Endothelial cell of umbilical vein (primary cell): ENCODE measurements around the gene PDE6B. TPM values are rescaled to one million over a fixed set of nuclear protein-coding genes. Genes with fewer than 3 reads are reported as not detected.
A peak's percentile ranks its signal among the peaks of the same experiment; 100 is the strongest.

Experiments
- BruUV-seq: library from RNA; stranded (reverse); fragments of 400-500 nt; replicated peaks from 2 replicates; lab custom pipeline; 2021; lab: Mats Ljungman, UMichigan
- CTCF ChIA-PET: fragments of 300-600, 350-600 bp; sonication (Branson Sonifier 250); formaldehyde crosslinking; loops from one replicate; lab custom pipeline; 2021; ENCODE audit warnings: antibody characterized with exemption, inconsistent platforms; lab: Charles Lee
- POLR2A ChIA-PET: fragments of 300-600, 350-600 bp; sonication (Branson Sonifier 250); formaldehyde crosslinking; loops from one replicate; lab custom pipeline; 2021; ENCODE audit warnings: antibody characterized with exemption, inconsistent platforms; lab: Charles Lee
- DNase-seq: peaks from one replicate; pipeline ENCODE4 v3.0.0-alpha.2; 2011; ENCODE audit warnings: low read depth, low spot score
- FAIRE-seq: peaks from 2 replicates; lab custom pipeline; 2011; peaks lifted over from hg19 to GRCh38; lab: Jason Lieb, UNC
- H2AFZ ChIP-seq: 2 replicates; pipeline ENCODE4 v1.6.0; 2012; ENCODE audit warnings: low read depth, low read length, control low read depth, inconsistent platforms
- H3K27ac ChIP-seq: 2 replicates; pipeline ENCODE4 v1.5.1; 2011; ENCODE audit warnings: low read depth, mild to moderate bottlenecking, control low read depth, low read length, moderate library complexity; ENCODE audit not compliant: insufficient read depth
- H3K27me3 ChIP-seq, 2 experiments: 2 replicates each; pipeline versions ENCODE4 v1.6.0 to v1.6.1; 2011; ENCODE audit warnings: low read length in 2 of 2, mixed read lengths in 1 of 2; ENCODE audit not compliant: control insufficient read depth in 2 of 2, insufficient read depth in 2 of 2
- H3K36me3 ChIP-seq, 2 experiments: 2 replicates in 1 of 2; 3 replicates in 1 of 2; pipeline ENCODE4 v1.5.1; 2011; ENCODE audit warnings: low read length in 2 of 2, mild to moderate bottlenecking in 1 of 2, moderate library complexity in 1 of 2; ENCODE audit not compliant: control insufficient read depth in 2 of 2, insufficient read depth in 2 of 2; ENCODE audit errors: extremely low read depth in 1 of 2
- H3K4me1 ChIP-seq: 3 replicates; pipeline ENCODE4 v1.5.1; 2011; ENCODE audit warnings: mild to moderate bottlenecking, low read length; ENCODE audit not compliant: control insufficient read depth, insufficient read depth; ENCODE audit errors: extremely low read depth
- H3K4me2 ChIP-seq: 2 replicates; pipeline ENCODE4 v1.6.1; 2011; ENCODE audit warnings: low read length, control low read depth, mixed read lengths; ENCODE audit not compliant: insufficient read depth
- H3K4me3 ChIP-seq, 3 experiments: fragments of 200-600 bp in 1 of 3; sonication (generic), shearing (Covaris generic) in 1 of 3; replicated peaks in 1 of 3; 2 replicates each; pipeline ENCODE4 v1.5.1; 2011 to 2016; ENCODE audit warnings: control low read depth in 3 of 3, low read length in 3 of 3, mild to moderate bottlenecking in 2 of 3, inconsistent platforms in 1 of 3, low read depth in 1 of 3, moderate library complexity in 1 of 3; ENCODE audit not compliant: insufficient read depth in 1 of 3
- H3K79me2 ChIP-seq: 2 replicates; pipeline ENCODE4 v1.6.0; 2012; ENCODE audit warnings: low read length, inconsistent platforms; ENCODE audit not compliant: control insufficient read depth, insufficient read depth
- H3K9ac ChIP-seq: replicated peaks from 2 replicates; pipeline ENCODE3; 2011; ENCODE audit warnings: low read length, control low read depth; ENCODE audit not compliant: insufficient read depth; ENCODE audit errors: extremely low read depth
- H3K9me1 ChIP-seq: replicated peaks from 3 replicates; pipeline ENCODE4 v1.6.0; 2011; ENCODE audit warnings: mild to moderate bottlenecking, low read length; ENCODE audit not compliant: control insufficient read depth, insufficient read depth; ENCODE audit errors: extremely low read depth
- H3K9me3 ChIP-seq: replicated peaks from 2 replicates; pipeline ENCODE4 v1.5.1; 2012; ENCODE audit warnings: low read length, inconsistent platforms; ENCODE audit not compliant: control insufficient read depth, insufficient read depth
- H4K20me1 ChIP-seq: replicated peaks from 2 replicates; pipeline ENCODE3; 2011; ENCODE audit warnings: mild to moderate bottlenecking, low read length; ENCODE audit not compliant: control insufficient read depth, insufficient read depth; ENCODE audit errors: extremely low read depth
- EZH2 ChIP-seq: IDR thresholded peaks from 2 replicates; pipeline ENCODE4 v1.6.1; 2012; ENCODE audit warnings: borderline replicate concordance, low read depth, mild to moderate bottlenecking, moderate library complexity, low read length, inconsistent platforms; ENCODE audit not compliant: severe bottlenecking
- FOS ChIP-seq: IDR thresholded peaks from 2 replicates; pipeline ENCODE4 v1.6.1; 2011; ENCODE audit warnings: mild to moderate bottlenecking, low read length, moderate library complexity, borderline replicate concordance; ENCODE audit not compliant: insufficient read depth
- GATA2 ChIP-seq: IDR thresholded peaks from 2 replicates; pipeline ENCODE4 v1.7.0; 2011; ENCODE audit warnings: low read depth, mild to moderate bottlenecking, moderate library complexity, mixed read lengths, low read length; ENCODE audit not compliant: insufficient read length, insufficient read depth
- JUN ChIP-seq: IDR thresholded peaks from 2 replicates; pipeline ENCODE4 v1.6.1; 2011; ENCODE audit warnings: borderline replicate concordance, low read depth; ENCODE audit not compliant: insufficient read length, insufficient read depth
- MYC ChIP-seq: IDR thresholded peaks from one replicate; pipeline ENCODE4 v1.6.1; 2011; ENCODE audit warnings: mild to moderate bottlenecking, low read depth, low read length
- POLR2A ChIP-seq: IDR thresholded peaks from 2 replicates; pipeline ENCODE4 v1.6.1; 2012; ENCODE audit warnings: low read depth, mild to moderate bottlenecking, control low read depth, low read length
- POLR2AphosphoS5 ChIP-seq: IDR thresholded peaks from 2 replicates; pipeline ENCODE4 v1.6.1; 2012; ENCODE audit warnings: low read depth, mild to moderate bottlenecking, control low read depth, low read length, moderate library complexity; ENCODE audit not compliant: insufficient read depth
- dilution Hi-C: fragments of 300-500 bp; cut with MboI; formaldehyde crosslinking; loops from one replicate; pipeline ENCODE4 v1.15.0; 2019; ENCODE audit warnings: low sequenced_read_pairs; ENCODE audit not compliant: extremely low pct_ligation_motif_present
- intact Hi-C: fragments of 100-400 bp; cut with micrococcal nuclease; formaldehyde crosslinking; loops from one replicate; pipeline ENCODE4 v1.10.0; 2022
- polyA plus RNA-seq, 4 experiments: library from polyadenylated mRNA; depleted of rRNA in 3 of 4; stranded (reverse) in 3 of 4; unstranded in 1 of 4; fragments of >200 nt; gene quantifications; 2 replicates each; pipeline versions ENCODE4 v1.2.1 to v1.2.3, GENCODE V29; 2011 to 2012; ENCODE audit warnings: missing spikeins in 1 of 4
- total RNA-seq: library from RNA; stranded (reverse); gene quantifications from 2 replicates; pipeline ENCODE4 v1.2.3, GENCODE V29; 2021
- TF ChIP-seq, protein P1 (sequence below), 2 donors: IDR thresholded peaks; 1 replicate in 1 of 2; 2 replicates in 1 of 2; pipeline ENCODE4 v1.5.1; 2011; ENCODE audit warnings: low read length in 2 of 2, mild to moderate bottlenecking in 2 of 2, moderate library complexity in 2 of 2, control low read depth in 1 of 2, inconsistent platforms in 1 of 2, low read depth in 1 of 2; ENCODE audit not compliant: insufficient read depth in 1 of 2; ENCODE audit errors: extremely low read depth in 1 of 2
- TF ChIP-seq, protein P2 (sequence below): IDR thresholded peaks from 2 replicates; pipeline ENCODE4 v1.6.1; 2011; ENCODE audit not compliant: insufficient read depth, insufficient read length

The PDE6B gene
- total and polyA plus RNA-seq, 2 donors (not counting 3 experiments of a cell fraction or from before 2014, with no cell fraction given), result 0.77 to 1.8 TPM

DNA sequence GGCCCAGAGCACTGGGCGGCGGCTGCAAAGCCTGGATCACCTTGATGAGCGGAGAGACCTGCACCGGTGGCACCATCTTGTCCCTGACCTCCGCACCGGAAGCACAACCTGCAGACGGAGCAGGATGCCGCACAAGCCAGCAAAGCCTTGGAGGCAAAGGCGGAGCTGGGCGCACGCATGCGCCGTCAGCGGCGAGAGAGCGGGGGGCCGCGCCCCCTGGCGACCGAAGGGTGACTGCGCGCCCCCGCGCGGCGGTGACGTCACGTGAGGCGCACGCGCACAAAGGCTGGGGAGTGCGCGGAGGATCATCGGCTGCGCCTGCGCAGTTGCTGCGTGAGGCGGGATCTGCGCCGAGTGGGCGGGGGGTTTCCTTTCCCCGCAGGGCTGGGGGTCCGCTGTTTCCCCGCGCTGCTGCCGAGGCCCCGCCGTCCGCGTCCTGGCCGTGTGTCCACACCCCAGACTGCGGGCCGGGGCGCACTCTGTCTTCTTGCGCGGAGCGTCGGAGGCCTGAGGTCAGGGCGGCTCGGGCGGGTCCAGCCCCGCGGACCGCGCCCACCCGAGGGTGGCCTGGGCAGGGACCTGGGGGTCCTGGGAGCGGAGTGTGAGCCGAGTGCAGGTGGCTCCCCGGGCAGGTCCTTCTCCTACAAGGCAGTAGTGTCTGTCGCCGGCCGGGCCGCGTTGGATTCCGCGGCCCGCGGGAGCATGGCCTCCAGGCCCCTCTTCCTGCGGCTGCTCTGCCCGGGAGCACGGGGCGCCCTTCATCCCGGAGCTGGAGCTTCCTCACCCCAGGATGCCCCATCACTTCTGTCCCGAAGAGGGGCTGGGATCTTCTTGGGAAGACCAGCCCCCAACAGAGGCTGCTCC, 49.0 kb downstream of the PDE6B start, which contains the start of the genes ATP5ME and MYL5:
TSS of gene ATP5ME (minus strand) at position 105 of the 864 bp plus-strand sequence. CDS start at position 76, 29 bp downstream.
TSS of gene MYL5 (plus strand) at position 371 of the 864 bp plus-strand sequence. CDS start 3,485 bp downstream, outside the sequence.
- Histone ChIP-seq H3K36me3 (peaks cover 9% of the 10 kb centered on the region in 2 experiments), H3K9me3 (no peaks in the 10 kb centered on the region), H4K20me1 (no peaks in the 10 kb centered on the region), H3K4me3 (peak within 1 kb of the TSS; percentile 64 to 87 (median 78)), H3K4me1 (peaks cover 12% of the 10 kb centered on the region), H3K27ac (peak within 1 kb of the TSS; percentile 67), H3K27me3 (no peaks in the 10 kb centered on the region), H3K9ac (peak within 1 kb of the TSS; percentile 91), H3K9me1 (no peaks in the 10 kb centered on the region), H3K79me2 (peaks cover 12% of the 10 kb centered on the region), H2AFZ (peak within 1 kb of the TSS; percentile 72), H3K4me2 (peak within 1 kb of the TSS; percentile 85)
- CTCF ChIA-PET, result interaction anchor here (0.7 to 1.5 kb wide), 6 partner anchors 9 to 430 kb away, joined by 3 to 15 read pairs (median 4); no protein-coding TSS in a partner anchor
- BruUV-seq, result TSS peak; percentile 57
- dilution Hi-C loops (no loop called here), intact Hi-C loops (loop anchor here (10.0 kb wide), 2 partner anchors 200 to 340 kb away; partner anchors contain the start of gene ZNF141)
- TF ChIP-seq POLR2A, result peak; percentile 83
- TF ChIP-seq, protein P1, sequence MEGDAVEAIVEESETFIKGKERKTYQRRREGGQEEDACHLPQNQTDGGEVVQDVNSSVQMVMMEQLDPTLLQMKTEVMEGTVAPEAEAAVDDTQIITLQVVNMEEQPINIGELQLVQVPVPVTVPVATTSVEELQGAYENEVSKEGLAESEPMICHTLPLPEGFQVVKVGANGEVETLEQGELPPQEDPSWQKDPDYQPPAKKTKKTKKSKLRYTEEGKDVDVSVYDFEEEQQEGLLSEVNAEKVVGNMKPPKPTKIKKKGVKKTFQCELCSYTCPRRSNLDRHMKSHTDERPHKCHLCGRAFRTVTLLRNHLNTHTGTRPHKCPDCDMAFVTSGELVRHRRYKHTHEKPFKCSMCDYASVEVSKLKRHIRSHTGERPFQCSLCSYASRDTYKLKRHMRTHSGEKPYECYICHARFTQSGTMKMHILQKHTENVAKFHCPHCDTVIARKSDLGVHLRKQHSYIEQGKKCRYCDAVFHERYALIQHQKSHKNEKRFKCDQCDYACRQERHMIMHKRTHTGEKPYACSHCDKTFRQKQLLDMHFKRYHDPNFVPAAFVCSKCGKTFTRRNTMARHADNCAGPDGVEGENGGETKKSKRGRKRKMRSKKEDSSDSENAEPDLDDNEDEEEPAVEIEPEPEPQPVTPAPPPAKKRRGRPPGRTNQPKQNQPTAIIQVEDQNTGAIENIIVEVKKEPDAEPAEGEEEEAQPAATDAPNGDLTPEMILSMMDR (IDR thresholded peaks at IDR 0.05; ENCODE audit: extremely low read depth in 1 of 2, insufficient read depth in 1 of 2, low read depth in 1 of 2, low read length in 2 of 2), result peak; percentile 97 to 100
- TF ChIP-seq JUN, result peak; percentile 24
- TF ChIP-seq POLR2AphosphoS5, result peak; percentile 92
- no peak for TF ChIP-seq FOS
- TF ChIP-seq EZH2, result no peak
- TF ChIP-seq GATA2, result no peak
- TF ChIP-seq, protein P2, sequence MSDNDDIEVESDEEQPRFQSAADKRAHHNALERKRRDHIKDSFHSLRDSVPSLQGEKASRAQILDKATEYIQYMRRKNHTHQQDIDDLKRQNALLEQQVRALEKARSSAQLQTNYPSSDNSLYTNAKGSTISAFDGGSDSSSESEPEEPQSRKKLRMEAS, result peak; percentile 79
- no peak for TF ChIP-seq MYC
- DNase-seq, result peak; percentile 99
- POLR2A ChIA-PET, result no interaction called here
- FAIRE-seq, result peak; percentile 99
